GM21390 (cell line): ENCODE data around the gene THTPA.

ENCODE experiments used
- ATAC-seq: cut with Tn5 transposase; IDR thresholded peaks from one replicate; pipeline ENCODE4 v1.9.1; 2021; ENCODE audit not compliant: unreplicated experiment

THTPA gene

DNA sequence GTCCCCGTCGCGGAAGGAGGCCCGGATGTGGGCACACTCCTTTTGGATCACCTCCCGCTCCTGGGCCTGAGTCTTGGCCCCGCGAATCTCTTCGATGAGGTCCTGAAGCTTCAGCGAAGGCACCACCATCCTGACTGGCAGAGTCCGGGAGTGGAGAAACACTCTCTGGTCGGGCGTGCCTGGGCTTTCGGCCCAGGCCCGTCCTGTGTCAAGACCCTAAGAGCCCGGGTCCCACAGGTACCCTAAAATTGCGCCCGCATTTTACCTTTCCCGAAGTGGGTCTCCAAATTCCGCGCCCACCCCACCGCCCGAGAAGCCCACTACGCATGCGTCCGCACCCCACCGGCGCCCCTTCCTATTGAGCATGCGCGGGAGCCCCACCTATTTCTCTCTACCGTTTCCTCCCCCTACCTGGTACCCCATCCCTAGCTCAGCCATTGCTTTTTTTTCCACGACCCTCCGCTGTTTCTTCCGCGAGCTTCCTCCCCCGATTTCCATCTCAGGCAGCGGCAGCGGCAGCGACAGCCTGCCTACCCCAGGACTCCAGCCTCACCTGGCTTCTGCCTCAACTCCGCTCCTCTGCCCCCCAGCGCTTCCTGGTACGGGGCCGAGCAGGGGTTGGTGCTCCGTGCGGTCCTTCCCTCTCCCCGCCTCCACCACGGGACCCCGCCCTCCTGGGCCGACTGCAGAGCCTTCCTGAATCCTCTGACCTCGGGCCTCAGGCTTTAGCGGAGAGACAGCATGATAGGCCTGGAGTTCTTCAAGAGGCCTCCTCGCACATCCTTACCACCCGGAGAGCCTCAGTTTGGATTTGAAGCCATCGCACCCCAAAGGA is 11.3 kb downstream of the THTPA start, which contains the start of gene AP1G2:
AP1G2 (minus strand) TSS at position 606 of the 835 bp plus-strand sequence; CDS start at position 129, 477 bp downstream.
- peak; percentile 91 for ATAC-seq

DNA sequence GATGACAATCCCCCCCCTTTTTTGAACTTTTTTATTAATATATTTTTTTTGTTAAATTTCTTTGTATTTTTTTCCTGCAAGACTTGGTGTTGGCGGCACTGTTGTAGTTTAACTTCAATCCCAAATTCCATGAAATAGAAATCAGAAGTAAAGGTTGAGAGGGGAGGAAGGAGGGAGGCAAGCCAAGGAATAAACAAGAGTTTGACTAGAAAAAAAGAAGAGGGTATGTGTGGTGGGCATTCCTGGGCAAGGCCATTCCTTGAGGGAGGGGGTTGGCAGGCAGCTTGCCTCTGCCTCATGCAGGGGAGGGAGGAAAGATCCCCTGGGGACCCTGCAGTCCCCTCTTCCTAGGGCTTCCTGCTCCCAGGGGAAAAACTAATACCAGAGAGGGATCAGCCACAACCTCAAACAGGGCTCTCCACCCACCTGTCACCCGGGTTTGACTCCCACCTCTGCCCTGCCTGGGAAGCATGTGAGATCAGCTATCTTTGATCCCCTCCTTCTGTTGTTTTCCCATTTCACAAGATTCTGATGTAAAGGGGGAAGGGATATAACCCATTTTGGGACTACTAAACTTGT is 12.0 kb downstream of the THTPA start:
- no peak for ATAC-seq

- no peak for ATAC-seq
Observed at GRCh38 chr14:23568600-23569331, 12.7 kb downstream of the THTPA start.

DNA sequence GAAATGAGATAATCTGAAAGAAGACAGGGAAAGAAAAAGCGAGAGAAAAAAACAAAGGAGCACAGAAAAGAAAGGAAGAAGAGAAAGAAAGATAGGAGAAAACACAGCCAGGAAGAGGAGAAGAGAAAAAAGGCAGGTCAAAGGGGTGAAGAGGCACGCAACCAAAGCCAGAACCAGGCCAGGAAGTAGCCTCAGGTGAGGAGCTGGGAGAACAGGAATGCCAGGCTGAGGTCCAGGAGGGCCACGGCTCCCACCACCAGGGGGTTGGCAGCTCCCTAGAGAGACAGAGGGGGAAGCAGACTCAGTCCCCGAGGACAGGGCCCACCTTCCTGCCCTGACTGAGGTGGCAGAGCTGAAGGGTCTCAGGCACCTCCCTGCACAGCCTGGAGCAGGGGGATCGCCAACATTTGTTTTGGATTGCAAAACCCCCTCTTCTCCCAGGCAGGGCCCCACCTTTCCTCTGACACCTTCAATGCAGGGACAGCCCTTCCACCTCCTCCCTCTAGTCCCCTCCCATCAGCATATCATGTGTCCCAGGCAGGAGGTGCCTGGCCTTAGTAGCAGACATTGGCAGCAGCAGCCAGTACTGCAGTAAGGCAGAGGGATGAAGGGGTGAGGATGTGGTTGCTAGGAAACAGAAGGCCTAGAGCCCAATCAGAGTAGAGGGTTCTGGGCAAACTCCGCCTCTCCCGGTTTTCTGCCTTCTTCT is 13.5 kb downstream of the THTPA start:
- ATAC-seq: no peak

GRCh38 chr14:23570806-23571483 is 14.9 kb downstream of the THTPA start:
- no peak for ATAC-seq

DNA sequence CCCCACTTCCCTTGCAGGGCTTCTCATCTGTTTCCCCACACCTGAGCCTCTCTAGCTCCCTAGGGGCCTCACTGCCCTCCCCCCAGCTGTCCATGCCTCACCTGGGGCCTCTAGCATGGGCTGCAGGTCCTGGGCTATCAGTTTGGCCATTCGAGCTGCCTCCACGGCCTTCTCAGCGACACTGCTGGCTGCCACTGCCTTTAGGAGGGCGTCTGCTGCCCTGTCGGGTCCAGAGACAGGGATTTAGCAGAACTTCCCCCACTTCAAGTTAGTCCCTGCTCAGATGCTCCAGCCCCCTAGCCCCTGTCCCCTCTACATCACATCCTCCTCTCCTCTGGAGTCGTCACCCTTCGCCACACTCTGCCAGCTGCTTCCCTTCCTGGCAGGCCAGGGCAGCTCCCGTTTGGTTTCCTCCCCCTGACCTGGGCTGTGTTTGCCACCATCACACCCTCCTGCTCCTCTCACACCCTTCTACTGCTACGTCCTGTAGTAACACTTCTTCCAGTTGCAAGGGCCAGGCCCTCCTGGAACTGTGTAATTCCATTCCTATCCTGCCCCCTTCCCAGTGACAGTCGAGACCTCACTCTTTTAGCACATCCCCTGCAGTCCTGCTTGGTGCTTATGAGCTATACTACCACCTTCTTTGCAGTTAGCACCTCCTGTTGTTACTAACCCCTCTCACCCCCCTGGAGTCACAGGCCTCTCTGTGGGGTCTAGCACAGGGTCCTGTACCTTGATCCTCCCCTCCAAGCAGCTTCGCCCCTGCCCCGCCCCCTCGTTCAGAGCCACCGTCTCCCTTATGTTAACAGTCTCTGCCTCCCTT is 15.8 kb downstream of the THTPA start:
- ATAC-seq: no peak

DNA sequence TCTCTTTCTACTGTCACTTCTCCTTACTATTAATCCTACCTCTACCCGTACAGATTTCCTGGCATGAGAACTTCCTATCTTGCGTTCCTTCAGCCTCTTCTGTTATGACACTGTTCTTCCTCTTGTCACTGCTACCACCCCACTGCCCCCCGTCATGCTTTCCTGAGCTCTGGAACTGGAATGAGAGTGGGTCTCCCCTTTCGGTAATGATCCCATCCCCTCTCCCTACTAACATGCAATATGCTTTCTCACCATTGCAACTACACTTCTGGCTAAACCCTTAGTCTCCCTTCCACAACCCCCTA is 16.4 kb downstream of the THTPA start:
- no peak for ATAC-seq

- ATAC-seq: no peak
Observed at GRCh38 chr14:23572836-23573235, 16.8 kb downstream of the THTPA start.

GRCh38 chr14:23573384-23574015 is 17.4 kb downstream of the THTPA start:
- no peak for ATAC-seq

DNA sequence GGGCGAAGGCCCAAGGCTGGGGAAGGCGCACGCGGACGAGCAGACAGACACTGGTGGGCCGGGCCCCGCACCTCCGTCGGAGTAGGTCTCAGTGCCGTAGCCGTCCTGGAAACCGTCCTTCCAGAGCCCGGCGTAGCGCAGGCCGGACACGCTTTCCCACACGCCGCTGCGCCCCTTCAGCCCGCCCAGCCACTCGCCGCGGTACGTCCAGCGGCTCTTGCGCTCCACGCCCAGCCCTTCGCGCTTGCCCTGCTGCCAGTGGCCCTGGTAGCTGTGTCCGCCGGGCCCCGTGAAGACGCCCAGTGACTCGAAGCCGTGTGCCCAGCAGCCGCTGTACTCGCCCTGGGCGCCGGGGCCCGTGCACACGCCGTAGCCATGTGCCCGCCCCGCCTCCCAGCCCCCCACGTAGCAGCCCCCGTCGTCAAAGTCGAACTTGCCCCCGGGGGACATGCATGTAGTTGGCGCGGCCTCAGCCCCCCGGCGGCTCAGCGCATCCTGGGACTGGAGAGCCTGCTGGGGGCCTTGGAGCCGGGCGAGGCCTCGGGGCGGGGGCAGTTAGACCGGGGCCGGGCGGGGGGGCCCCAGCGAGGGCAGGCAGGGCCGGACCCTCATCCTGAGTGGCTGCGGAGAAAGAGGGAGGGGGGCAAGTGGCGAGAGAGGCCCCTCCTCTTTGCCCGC is 21.1 kb downstream of the THTPA start:
- no peak for ATAC-seq

GRCh38 chr14:23577710-23578392 is 21.8 kb downstream of the THTPA start:
- no peak for ATAC-seq

- no peak for ATAC-seq
Observed at GRCh38 chr14:23578560-23579310, 22.7 kb downstream of the THTPA start, which contains the start of gene JPH4. JPH4 (minus strand) TSS chr14:23578790; CDS start chr14:23577453, 1,337 bp downstream.

GRCh38 chr14:23579311-23579630 is 23.2 kb downstream of the THTPA start:
- ATAC-seq: no peak

DNA sequence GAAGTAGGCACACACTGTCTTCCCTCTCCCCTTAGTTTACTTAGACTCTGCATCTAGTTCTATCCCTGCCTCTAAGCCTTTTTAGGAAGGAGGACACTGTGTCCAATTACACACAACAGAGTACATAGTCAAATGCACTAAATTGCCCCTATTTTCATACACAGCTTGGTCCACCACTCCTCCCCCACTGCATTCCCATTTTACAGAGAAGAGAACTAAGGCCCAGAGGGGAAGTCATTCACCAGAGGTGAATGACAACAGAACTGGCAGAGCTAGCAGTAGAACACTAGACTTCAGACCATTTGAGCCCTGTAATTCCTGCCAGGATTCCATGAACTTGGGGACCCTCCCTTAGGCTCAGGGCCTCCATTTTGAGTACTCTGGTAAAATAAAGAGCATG is 23.7 kb downstream of the THTPA start:
- no peak for ATAC-seq

DNA sequence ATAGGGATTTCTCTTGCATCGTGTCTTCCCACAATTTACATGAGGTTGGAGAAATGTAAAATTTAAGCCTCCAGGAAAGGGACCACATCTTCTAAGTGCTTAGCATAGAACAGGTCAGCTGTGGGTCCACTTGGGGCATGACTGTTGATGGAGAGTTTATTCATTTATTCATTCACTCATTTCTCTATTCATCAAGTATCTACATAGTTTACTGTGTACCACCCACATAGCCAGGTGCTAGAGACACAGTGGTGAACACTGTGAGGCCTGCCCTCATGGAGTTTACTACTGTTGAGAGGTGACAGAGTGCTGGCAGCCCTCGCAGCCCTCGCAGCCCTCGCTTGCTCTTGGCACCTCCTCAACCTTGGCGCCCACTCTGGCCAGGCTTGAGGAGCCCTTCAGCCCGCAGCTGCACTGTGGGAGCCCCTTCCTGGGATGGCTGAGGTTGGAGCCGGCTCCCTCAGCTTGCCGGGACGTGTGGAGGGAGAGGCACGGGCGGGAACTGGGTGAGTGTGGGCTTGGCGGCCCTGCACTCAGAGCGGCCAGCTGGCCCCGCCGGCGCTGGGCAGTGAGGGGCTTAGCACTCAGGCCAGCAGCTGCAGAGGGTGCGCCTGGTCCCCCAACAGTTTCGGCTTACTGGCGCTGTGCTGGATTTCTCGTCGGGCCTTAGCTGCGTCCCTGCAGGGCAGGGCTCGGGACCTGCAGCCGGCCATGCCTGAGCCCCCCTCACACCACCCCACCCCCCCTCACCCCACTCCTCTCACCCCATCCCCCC is 24.3 kb downstream of the THTPA start:
- no peak for ATAC-seq

- ATAC-seq: no peak
Observed at GRCh38 chr14:23580948-23581281, 24.8 kb downstream of the THTPA start.
